Measurements from ENCODE around the gene APEH. TPM values are rescaled to one million over a fixed set of nuclear protein-coding genes. Genes with fewer than 3 reads are reported as not detected.

Gene APEH
- total RNA-seq, 2 donors from 2014 or later, result 84.4 to 116 TPM

DNA sequence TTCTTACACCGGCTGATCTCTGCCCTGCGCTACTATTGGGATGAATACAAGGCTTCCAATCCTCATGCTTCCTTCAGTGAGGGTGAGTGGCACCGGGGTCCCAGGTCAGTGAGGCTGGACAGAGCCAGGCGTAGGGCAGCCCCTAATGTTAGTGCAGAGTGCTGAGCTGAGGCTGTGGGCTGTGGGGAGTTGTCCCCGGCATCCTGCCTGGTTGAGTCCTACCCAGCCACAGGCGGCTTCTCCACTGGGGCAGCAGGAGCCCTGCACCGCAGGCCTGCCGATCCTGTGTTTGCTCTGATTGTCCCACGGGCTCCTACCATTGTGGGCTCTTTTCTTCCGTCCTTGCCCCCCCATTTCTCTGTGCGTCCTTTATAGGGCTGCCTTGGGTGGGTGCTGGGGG, 28.5 kb downstream of the APEH start:
- Histone ChIP-seq H3K4me3 (no peak overlapping the region), H3K27me3 (replicated peaks; ENCODE audit: insufficient read depth) (no peaks in the 10 kb centered on the region), H3K9me3 (no peaks in the 10 kb centered on the region), H3K36me3 (peaks cover 3 to 4% of the 10 kb centered on the region in 2 donors), H3K4me1 (replicated peaks) (no peaks in the 10 kb centered on the region), H3K27ac (no peak overlapping the region)
- 89% methylated on average over 11 of the region's 11 CpGs for WGBS
- no peak for DNase-seq (ENCODE audit: low spot score)
- intact Hi-C loops (cut with DNase I), result loop anchor here (5.0 kb wide), 2 partner anchors 140 to 205 kb away; no protein-coding TSS in a partner anchor
- TF ChIP-seq POLR2AphosphoS5 (IDR thresholded peaks at IDR 0.05), result no peak
- TF ChIP-seq POLR2A (IDR thresholded peaks at IDR 0.05), result no peak
- TF ChIP-seq, protein P1, sequence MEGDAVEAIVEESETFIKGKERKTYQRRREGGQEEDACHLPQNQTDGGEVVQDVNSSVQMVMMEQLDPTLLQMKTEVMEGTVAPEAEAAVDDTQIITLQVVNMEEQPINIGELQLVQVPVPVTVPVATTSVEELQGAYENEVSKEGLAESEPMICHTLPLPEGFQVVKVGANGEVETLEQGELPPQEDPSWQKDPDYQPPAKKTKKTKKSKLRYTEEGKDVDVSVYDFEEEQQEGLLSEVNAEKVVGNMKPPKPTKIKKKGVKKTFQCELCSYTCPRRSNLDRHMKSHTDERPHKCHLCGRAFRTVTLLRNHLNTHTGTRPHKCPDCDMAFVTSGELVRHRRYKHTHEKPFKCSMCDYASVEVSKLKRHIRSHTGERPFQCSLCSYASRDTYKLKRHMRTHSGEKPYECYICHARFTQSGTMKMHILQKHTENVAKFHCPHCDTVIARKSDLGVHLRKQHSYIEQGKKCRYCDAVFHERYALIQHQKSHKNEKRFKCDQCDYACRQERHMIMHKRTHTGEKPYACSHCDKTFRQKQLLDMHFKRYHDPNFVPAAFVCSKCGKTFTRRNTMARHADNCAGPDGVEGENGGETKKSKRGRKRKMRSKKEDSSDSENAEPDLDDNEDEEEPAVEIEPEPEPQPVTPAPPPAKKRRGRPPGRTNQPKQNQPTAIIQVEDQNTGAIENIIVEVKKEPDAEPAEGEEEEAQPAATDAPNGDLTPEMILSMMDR (IDR thresholded peaks at IDR 0.05), result no peak

DNA sequence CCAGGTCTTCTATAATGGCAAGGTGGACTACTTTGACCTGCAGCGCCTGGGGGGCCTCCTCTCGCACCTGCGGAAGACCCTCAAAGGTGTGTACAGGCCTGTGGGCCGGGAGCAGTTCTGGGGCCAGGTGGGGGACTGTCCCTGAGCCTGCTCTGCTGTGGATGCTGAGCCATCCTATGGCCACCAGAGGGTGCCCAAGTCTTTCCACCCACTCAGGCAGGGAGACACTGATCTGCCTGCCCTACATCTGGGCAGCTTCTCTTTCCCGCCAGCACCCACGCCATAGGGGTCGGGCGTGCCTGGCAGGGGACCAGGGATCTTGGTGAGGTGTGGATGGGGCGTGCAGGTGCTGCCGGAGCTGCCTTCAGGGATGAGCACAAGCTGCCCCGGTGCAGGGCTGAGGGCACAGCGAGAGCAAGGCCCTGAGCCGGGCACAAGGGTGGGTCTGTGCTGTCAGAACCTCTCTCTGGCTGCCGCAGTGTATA, 29.3 kb downstream of the APEH start:
- TF ChIP-seq POLR2AphosphoS5 (IDR thresholded peaks at IDR 0.05) (no peak), POLR2A (IDR thresholded peaks at IDR 0.05) (no peak)
- TF ChIP-seq, protein P1 (IDR thresholded peaks at IDR 0.05), result peak; percentile 52 to 88 (median 67)
- H3K27me3 ChIP-seq (replicated peaks; ENCODE audit: insufficient read depth), result no peaks in the 10 kb centered on the region
- 49% methylated on average over 14 of the region's 14 CpGs for WGBS
- no peaks in the 10 kb centered on the region for H3K9me3 ChIP-seq
- peaks cover 0 to 4% of the 10 kb centered on the region in 2 donors for H3K36me3 ChIP-seq
- no peaks in the 10 kb centered on the region for H3K4me1 ChIP-seq (replicated peaks)
- no peak for DNase-seq (ENCODE audit: low spot score)
- no peak overlapping the region for H3K27ac ChIP-seq
- intact Hi-C loops (cut with DNase I), result loop anchor here (5.0 kb wide), 2 partner anchors 139 to 204 kb away; no protein-coding TSS in a partner anchor
- no peak overlapping the region for H3K4me3 ChIP-seq

- DNase-seq (ENCODE audit: low spot score), result no peak
- TF ChIP-seq, protein P1 (IDR thresholded peaks at IDR 0.05), result no peak
- no peak for TF ChIP-seq POLR2A (IDR thresholded peaks at IDR 0.05)
- no peak for TF ChIP-seq POLR2AphosphoS5 (IDR thresholded peaks at IDR 0.05)
- Histone ChIP-seq H3K27me3 (replicated peaks; ENCODE audit: insufficient read depth) (no peaks in the 10 kb centered on the region), H3K36me3 (peaks cover 0 to 4% of the 10 kb centered on the region in 2 donors), H3K27ac (no peak overlapping the region), H3K4me1 (replicated peaks) (no peaks in the 10 kb centered on the region), H3K4me3 (no peak overlapping the region), H3K9me3 (no peaks in the 10 kb centered on the region)
- intact Hi-C loops (cut with DNase I), result loop anchor here (5.0 kb wide), 2 partner anchors 138 to 203 kb away; no protein-coding TSS in a partner anchor
- 89% methylated on average over 7 of the region's 7 CpGs for WGBS
Measured at GRCh38 chr3:49703956-49704355, 29.8 kb downstream of the APEH start.

GRCh38 chr3:49704629-49705028, 30.5 kb downstream of the APEH start:
- no peaks in the 10 kb centered on the region for H3K9me3 ChIP-seq
- H3K4me1 ChIP-seq (replicated peaks), result no peaks in the 10 kb centered on the region
- peaks cover 0 to 4% of the 10 kb centered on the region in 2 donors for H3K36me3 ChIP-seq
- H3K27me3 ChIP-seq (replicated peaks; ENCODE audit: insufficient read depth), result no peaks in the 10 kb centered on the region
- WGBS, result 89% methylated on average over 8 of the region's 8 CpGs
- intact Hi-C loops (cut with DNase I), result loop anchor here (5.0 kb wide), 2 partner anchors 138 to 203 kb away; no protein-coding TSS in a partner anchor
- DNase-seq (ENCODE audit: low spot score), result no peak
- no peak overlapping the region for H3K4me3 ChIP-seq
- TF ChIP-seq POLR2A (IDR thresholded peaks at IDR 0.05) (no peak), POLR2AphosphoS5 (IDR thresholded peaks at IDR 0.05) (no peak)
- TF ChIP-seq, protein P1 (IDR thresholded peaks at IDR 0.05), result no peak
- H3K27ac ChIP-seq, result no peak overlapping the region

DNA sequence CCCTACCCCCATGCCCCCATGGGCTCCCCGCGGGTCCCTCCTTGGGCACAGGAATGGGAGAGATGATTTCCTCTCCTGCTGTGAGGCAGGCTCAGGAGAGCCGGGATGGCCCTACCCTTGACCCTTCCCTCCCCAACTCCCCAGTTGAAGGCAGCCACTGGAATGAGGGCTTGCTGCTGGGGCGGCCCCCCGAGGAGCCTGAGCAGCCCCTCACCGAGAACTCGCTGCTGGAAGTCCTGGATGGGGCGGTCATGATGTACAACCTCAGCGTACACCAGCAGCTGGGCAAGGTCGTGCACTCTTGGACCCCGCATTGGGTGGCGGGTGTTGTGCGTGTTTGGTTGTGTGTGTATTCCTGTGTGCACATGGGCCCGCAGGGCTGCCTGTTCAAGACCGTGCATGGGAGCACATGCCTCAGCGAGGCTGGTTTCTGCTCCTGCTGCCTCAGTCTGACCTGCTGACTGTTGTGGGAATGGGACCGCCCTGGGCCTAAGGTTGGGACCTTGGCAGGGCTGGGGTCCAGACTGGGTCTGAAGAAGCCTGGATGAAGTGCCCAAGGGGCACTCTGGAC, 31.3 kb downstream of the APEH start:
- TF ChIP-seq POLR2AphosphoS5 (IDR thresholded peaks at IDR 0.05) (no peak), POLR2A (IDR thresholded peaks at IDR 0.05) (no peak)
- TF ChIP-seq, protein P1 (IDR thresholded peaks at IDR 0.05), result no peak
- intact Hi-C loops (cut with DNase I), result no loop called here
- Histone ChIP-seq H3K4me3 (no peak overlapping the region), H3K4me1 (replicated peaks) (no peaks in the 10 kb centered on the region), H3K27ac (no peak overlapping the region), H3K36me3 (peaks cover 0 to 4% of the 10 kb centered on the region in 2 donors), H3K9me3 (no peaks in the 10 kb centered on the region), H3K27me3 (replicated peaks; ENCODE audit: insufficient read depth) (no peaks in the 10 kb centered on the region)
- 97% methylated on average over 14 of the region's 17 CpGs for WGBS
- no peak for DNase-seq (ENCODE audit: low spot score)

Measured in prostate gland (tissue), 2 donors.